ENCODE measurements around the gene CNN1.
"Not testable (repeated sequence)": the region's sequence is repeated elsewhere in the genome, so short reads cannot be mapped to it uniquely, and the experiment has no call there.

- not testable (repeated sequence) for TF ChIP-seq CTCF (conservative IDR thresholded peaks at IDR 0.05; ENCODE audit: low read length); EZH2phosphoT487 (IDR thresholded peaks at IDR 0.05; ENCODE audit: borderline replicate concordance)
Measured at GRCh38 chr19:11573763-11574162, 35.1 kb downstream of the CNN1 start.

Measured in Loucy (cell line).